Activated naive CD8-positive, alpha-beta T cell treated with anti-CD3 and anti-CD28 coated beads, Interleukin-2, amount 10 ng/mL, durations not matched to agents 7 days and 5 days (primary cell): Measurements from ENCODE around the gene CRYBB2. TPM values are rescaled to one million over a fixed set of nuclear protein-coding genes. Genes with fewer than 3 reads are reported as not detected.
"Not testable (repeated sequence)": the region's sequence is repeated elsewhere in the genome, so short reads cannot be mapped to it uniquely, and the experiment has no call there.

Experiments used
- ATAC-seq: fragments of 150-1000 bp; cut with Tn5 transposase; one replicate; pipeline ENCODE4 v1.10.0; 2021; ENCODE audit warnings: low read depth, moderate library complexity
- POLR2A ChIA-PET: fragments of 350-600 bp; sonication (Branson Sonifier 250); formaldehyde crosslinking; loops from one replicate; lab custom pipeline; 2021; ENCODE audit warnings: antibody characterized with exemption; lab: Charles Lee
- DNase-seq: peaks from one replicate; pipeline ENCODE4 v3.0.0; 2021
- H3K27ac Mint-ChIP-seq: one replicate; pipeline ENCODE4 v1.8.0; 2022; ENCODE audit warnings: mild to moderate bottlenecking, mixed read lengths
- H3K27me3 Mint-ChIP-seq: one replicate; pipeline ENCODE4 v1.8.0; 2022; ENCODE audit warnings: mild to moderate bottlenecking, moderate library complexity, mixed read lengths
- H3K36me3 Mint-ChIP-seq: one replicate; pipeline ENCODE4 v1.8.0; 2021; ENCODE audit warnings: mild to moderate bottlenecking, mixed read lengths
- H3K4me1 Mint-ChIP-seq: one replicate; pipeline ENCODE4 v1.8.0; 2021; ENCODE audit warnings: mixed read lengths
- H3K4me3 Mint-ChIP-seq: one replicate; pipeline ENCODE4 v1.8.0; 2022; ENCODE audit warnings: mild to moderate bottlenecking, moderate library complexity, mixed read lengths
- H3K9me3 Mint-ChIP-seq: one replicate; pipeline ENCODE4 v1.8.0; 2021; ENCODE audit warnings: mixed read lengths
- total RNA-seq, 2 experiments: library from RNA; stranded (reverse); gene quantifications; one replicate each; pipeline ENCODE4 v1.2.3, GENCODE V29; 2021

Gene CRYBB2
- total RNA-seq, 2 experiments from 2014 or later, result not detected

DNA sequence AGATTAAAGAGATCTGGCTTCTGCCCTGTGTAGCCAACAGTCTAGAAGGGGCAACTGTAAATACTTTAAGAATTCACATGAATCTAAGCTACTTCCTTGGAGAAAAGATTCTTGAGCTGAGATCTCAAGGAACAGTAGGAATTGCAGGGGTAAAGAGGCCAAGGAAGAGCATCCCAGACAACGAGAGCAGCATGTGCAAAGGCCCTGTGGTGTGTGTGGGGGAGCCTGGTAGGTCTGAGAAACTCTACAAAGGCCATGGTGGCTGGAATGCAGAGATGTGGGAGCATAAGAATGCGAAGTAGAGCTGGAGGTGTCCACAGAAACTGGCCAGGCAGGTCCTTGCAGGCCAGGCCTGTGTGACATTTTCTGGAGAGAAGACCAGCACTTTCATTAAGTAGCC is 11.3 kb downstream of the CRYBB2 start:
- ATAC-seq, H3K27ac Mint-ChIP-seq, POLR2A ChIA-PET, H3K4me3 Mint-ChIP-seq, H3K4me1 Mint-ChIP-seq, DNase-seq, H3K9me3 Mint-ChIP-seq, H3K36me3 Mint-ChIP-seq: not testable (repeated sequence)
- peaks cover 18% of the 10 kb centered on the region for H3K27me3 Mint-ChIP-seq

- ATAC-seq, result no peak
- H3K27me3 Mint-ChIP-seq, result peaks cover 27% of the 10 kb centered on the region
- H3K4me3 Mint-ChIP-seq, result no peak overlapping the region
- POLR2A ChIA-PET, result no interaction called here
- DNase-seq, result no peak
- H3K27ac Mint-ChIP-seq, result no peak overlapping the region
- H3K36me3 Mint-ChIP-seq, result no peaks in the 10 kb centered on the region
- peaks cover 6% of the 10 kb centered on the region for H3K4me1 Mint-ChIP-seq
- no peaks in the 10 kb centered on the region for H3K9me3 Mint-ChIP-seq
Observed at GRCh38 chr22:25232301-25232700, 12.9 kb downstream of the CRYBB2 start.

- H3K4me3 Mint-ChIP-seq, H3K4me1 Mint-ChIP-seq, H3K9me3 Mint-ChIP-seq, ATAC-seq, H3K36me3 Mint-ChIP-seq, POLR2A ChIA-PET, DNase-seq, H3K27ac Mint-ChIP-seq: not testable (repeated sequence)
- H3K27me3 Mint-ChIP-seq, result peaks cover 33% of the 10 kb centered on the region
Observed at GRCh38 chr22:25233706-25234105, 14.3 kb downstream of the CRYBB2 start.

- peak; percentile 85 for DNase-seq
- POLR2A ChIA-PET, result no interaction called here
- Mint-ChIP-seq H3K4me3 (peak overlapping the region; percentile 36), H3K27me3 (peaks cover 41% of the 10 kb centered on the region), H3K4me1 (peaks cover 6% of the 10 kb centered on the region), H3K9me3 (no peaks in the 10 kb centered on the region), H3K27ac (no peak overlapping the region), H3K36me3 (no peaks in the 10 kb centered on the region)
- ATAC-seq, result peak; percentile 94
Observed at GRCh38 chr22:25235547-25236290, 16.3 kb downstream of the CRYBB2 start.

- H3K27me3 Mint-ChIP-seq, result peaks cover 42% of the 10 kb centered on the region
- H3K4me1 Mint-ChIP-seq, result peaks cover 6% of the 10 kb centered on the region
- no peak overlapping the region for H3K27ac Mint-ChIP-seq
- no peaks in the 10 kb centered on the region for H3K9me3 Mint-ChIP-seq
- no peak overlapping the region for H3K4me3 Mint-ChIP-seq
- POLR2A ChIA-PET, result no interaction called here
- H3K36me3 Mint-ChIP-seq, result no peaks in the 10 kb centered on the region
- no peak for ATAC-seq
- DNase-seq, result no peak
Observed at GRCh38 chr22:25236417-25236816, 17.0 kb downstream of the CRYBB2 start.

DNA sequence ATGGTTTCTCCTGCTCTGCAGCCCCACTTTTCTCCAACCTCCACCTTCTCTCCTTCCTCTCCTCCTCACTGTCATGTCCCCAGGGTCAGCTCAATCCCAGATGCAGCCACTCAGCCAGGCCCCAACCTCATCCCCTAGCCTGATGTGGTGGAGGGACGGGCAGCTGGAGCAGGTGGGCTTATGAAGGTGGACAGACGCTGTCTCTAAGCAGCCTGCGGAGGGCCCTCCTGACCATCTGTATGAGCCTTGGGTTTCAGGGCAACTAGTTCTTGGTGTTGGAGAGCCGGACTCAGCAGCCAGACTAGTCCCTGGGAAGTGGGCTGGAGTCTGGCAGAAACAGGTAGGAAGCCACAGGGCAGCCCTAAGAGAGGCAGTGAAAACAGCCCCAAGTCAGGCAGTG is 18.1 kb downstream of the CRYBB2 start:
- Mint-ChIP-seq H3K27ac (no peak overlapping the region), H3K36me3 (no peaks in the 10 kb centered on the region), H3K4me3 (no peak overlapping the region), H3K9me3 (no peaks in the 10 kb centered on the region), H3K4me1 (peaks cover 6% of the 10 kb centered on the region), H3K27me3 (peaks cover 41% of the 10 kb centered on the region)
- ATAC-seq, result no peak
- POLR2A ChIA-PET, result no interaction called here
- no peak for DNase-seq

DNA sequence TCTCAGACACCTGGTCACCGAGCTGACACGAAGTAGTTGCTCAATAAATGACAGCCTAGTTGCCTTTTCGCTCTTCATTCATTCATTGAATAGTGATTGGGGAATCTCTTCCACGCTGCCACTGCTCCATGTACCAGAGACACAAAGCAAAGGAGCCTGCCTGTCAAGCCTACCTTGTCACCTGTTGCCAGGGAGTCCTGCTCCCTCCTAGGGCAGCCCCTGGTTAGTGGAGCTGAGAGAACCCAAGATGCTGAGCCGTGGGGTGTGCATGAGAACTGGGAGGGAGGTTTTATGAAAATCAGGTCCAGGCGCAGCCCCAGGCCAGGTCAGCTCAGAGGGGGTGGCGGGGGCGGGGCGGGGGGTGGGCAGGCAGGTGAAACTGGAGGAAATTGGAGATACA is 18.6 kb downstream of the CRYBB2 start:
- H3K4me1 Mint-ChIP-seq, H3K27ac Mint-ChIP-seq, ATAC-seq, H3K36me3 Mint-ChIP-seq, POLR2A ChIA-PET, DNase-seq, H3K4me3 Mint-ChIP-seq, H3K9me3 Mint-ChIP-seq: not testable (repeated sequence)
- peaks cover 38% of the 10 kb centered on the region for H3K27me3 Mint-ChIP-seq

GRCh38 chr22:25255169-25255568 is 35.7 kb downstream of the CRYBB2 start:
- H3K4me1 Mint-ChIP-seq, DNase-seq, POLR2A ChIA-PET, H3K4me3 Mint-ChIP-seq, H3K9me3 Mint-ChIP-seq, H3K36me3 Mint-ChIP-seq, H3K27ac Mint-ChIP-seq, H3K27me3 Mint-ChIP-seq, ATAC-seq: not testable (repeated sequence)

DNA sequence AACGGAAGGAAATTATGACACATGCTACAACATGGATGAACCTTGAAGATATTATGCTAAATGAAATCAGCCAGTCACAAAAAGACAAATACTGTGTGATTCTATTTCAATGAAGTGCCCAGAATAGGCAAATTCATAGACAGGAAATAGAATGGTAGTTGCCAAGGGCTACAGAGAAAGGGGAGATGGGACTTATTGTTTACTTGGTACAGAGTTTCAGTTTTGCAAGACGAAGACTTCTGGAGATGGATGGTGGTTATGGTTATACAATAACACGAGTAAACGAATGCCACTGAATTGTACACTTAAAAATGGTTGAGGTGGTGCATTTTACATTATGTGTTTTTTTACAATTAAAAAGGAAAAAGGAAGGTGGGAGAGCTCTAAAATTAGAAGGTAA is 48.1 kb downstream of the CRYBB2 start:
- H3K36me3 Mint-ChIP-seq, POLR2A ChIA-PET, H3K9me3 Mint-ChIP-seq, ATAC-seq, H3K27ac Mint-ChIP-seq, H3K4me1 Mint-ChIP-seq, DNase-seq, H3K4me3 Mint-ChIP-seq, H3K27me3 Mint-ChIP-seq: not testable (repeated sequence)

GRCh38 chr22:25268902-25269301 is 49.5 kb downstream of the CRYBB2 start:
- not testable (repeated sequence) for ATAC-seq

GRCh38 chr22:25270061-25270460 is 50.6 kb downstream of the CRYBB2 start:
- H3K4me3 Mint-ChIP-seq, H3K27ac Mint-ChIP-seq, H3K9me3 Mint-ChIP-seq, ATAC-seq, DNase-seq, H3K36me3 Mint-ChIP-seq, H3K27me3 Mint-ChIP-seq, POLR2A ChIA-PET, H3K4me1 Mint-ChIP-seq: not testable (repeated sequence)

More at GRCh38 chr22:25268902-25269301, 49.5 kb downstream of the CRYBB2 start:
- H3K4me1 Mint-ChIP-seq, H3K36me3 Mint-ChIP-seq, H3K9me3 Mint-ChIP-seq, H3K27ac Mint-ChIP-seq, H3K4me3 Mint-ChIP-seq, POLR2A ChIA-PET, DNase-seq: not testable (repeated sequence)
- peaks cover 11% of the 10 kb centered on the region for H3K27me3 Mint-ChIP-seq

GRCh38 chr22:25273231-25273630 is 53.8 kb downstream of the CRYBB2 start:
- POLR2A ChIA-PET, H3K36me3 Mint-ChIP-seq, H3K9me3 Mint-ChIP-seq, H3K4me3 Mint-ChIP-seq, ATAC-seq, H3K27ac Mint-ChIP-seq, DNase-seq, H3K4me1 Mint-ChIP-seq: not testable (repeated sequence)
- peaks cover 15% of the 10 kb centered on the region for H3K27me3 Mint-ChIP-seq

- H3K27ac Mint-ChIP-seq, ATAC-seq, H3K9me3 Mint-ChIP-seq, POLR2A ChIA-PET, H3K4me1 Mint-ChIP-seq, H3K36me3 Mint-ChIP-seq, DNase-seq, H3K4me3 Mint-ChIP-seq: not testable (repeated sequence)
- H3K27me3 Mint-ChIP-seq, result peaks cover 19% of the 10 kb centered on the region
Observed at GRCh38 chr22:25273928-25274327, 54.5 kb downstream of the CRYBB2 start.

DNA sequence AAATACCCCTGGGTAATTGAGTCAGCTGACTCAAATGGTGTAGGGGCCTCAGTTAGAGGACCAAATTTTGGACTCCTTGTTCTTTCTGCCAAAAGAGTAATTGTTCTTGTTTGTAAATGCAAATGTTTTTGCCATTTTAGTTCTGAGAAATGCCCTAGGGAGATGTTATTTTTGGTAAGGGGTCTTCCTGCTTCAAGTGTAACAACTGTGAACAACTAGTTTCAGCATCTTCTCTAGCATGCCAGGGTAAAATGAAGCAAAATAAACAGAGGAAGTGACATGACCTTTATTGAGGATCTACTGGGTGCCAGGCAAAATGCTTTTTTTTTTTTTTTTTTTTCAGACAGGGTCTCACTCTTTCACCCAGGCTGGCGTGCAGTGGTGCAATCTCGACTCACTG is 60.7 kb downstream of the CRYBB2 start:
- H3K4me3 Mint-ChIP-seq, H3K27ac Mint-ChIP-seq, H3K9me3 Mint-ChIP-seq, POLR2A ChIA-PET, H3K36me3 Mint-ChIP-seq, ATAC-seq, H3K4me1 Mint-ChIP-seq, DNase-seq: not testable (repeated sequence)
- H3K27me3 Mint-ChIP-seq, result peaks cover 64% of the 10 kb centered on the region
